HG03575 (cell line): Measurements from ENCODE around the gene MYOC.
"Not testable (repeated sequence)": the region's sequence is repeated elsewhere in the genome, so short reads cannot be mapped to it uniquely, and the experiment has no call there.

Source experiments
- ATAC-seq: cut with Tn5 transposase; IDR thresholded peaks from one replicate; pipeline ENCODE4 v1.9.1; 2021; ENCODE audit not compliant: unreplicated experiment, insufficient number of reproducible peaks, low FRiP score; ENCODE audit errors: extremely low read depth

The MYOC gene

DNA sequence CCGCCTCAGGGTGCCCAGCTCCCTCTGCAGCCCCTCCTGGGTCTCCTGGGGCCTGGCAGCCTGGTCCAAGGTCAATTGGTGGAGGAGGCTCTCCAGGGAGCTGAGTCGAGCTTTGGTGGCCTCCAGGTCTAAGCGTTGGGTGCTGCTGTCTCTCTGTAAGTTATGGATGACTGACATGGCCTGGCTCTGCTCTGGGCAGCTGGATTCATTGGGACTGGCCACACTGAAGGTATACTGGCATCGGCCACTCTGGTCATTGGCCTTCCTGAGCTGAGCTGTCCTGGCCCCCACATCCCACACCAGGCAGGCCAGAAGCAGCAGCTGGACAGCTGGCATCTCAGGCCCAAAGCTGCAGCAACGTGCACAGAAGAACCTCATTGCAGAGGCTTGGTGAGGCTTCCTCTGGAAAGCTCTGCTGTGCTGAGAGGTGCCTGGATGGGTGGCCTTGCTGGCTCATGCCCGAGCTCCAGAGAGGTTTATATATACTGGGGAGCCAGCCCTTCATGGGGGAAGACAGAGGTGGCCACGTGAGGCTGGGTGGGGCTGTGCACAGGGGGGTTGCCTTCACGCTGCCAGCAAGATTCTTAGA, at the start of gene MYOC:
Gene MYOC (minus strand): TSS at position 455 of the 589 bp plus-strand sequence. CDS start 77 bp downstream, at position 378.
- no peak for ATAC-seq

DNA sequence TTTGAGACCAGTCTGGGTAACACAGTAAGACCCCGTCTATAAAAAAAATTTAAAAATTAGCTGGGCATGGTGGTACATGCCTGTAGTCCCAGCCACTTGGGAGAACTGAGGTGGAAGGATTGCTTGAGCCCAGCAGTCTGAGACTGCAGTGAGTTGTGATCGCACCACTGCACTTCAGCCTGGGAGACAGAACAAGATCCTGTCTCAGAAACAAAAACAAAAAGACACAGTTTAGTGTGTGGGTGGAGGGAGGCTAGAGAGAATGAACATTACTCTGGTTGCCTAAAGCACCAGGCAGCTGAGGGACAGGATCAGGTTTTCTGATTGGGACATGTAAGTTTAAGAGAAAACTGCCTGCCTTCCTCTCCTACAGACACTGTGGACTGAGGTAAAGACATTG, 47.0 kb upstream of the MYOC start:
- ATAC-seq, result no peak

DNA sequence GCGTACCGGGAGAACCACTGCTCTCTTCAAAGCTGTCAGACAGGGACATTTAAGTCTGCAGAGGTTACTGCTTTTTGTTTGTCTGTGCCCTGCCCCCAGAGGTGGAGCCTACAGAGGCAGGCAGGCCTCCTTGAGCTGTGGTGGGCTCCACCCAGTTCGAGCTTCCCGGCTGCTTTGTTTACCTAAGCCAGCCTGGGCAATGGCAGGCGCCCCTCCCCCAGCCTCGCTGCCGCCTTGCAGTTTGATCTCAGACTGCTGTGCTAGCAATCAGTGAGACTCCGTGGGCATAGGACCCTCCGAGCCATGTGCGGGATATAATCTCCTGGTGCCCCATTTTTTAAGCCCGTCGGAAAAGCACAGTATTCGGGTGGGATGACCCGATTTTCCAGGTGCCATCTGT, 43.3 kb upstream of the MYOC start:
- ATAC-seq, result not testable (repeated sequence)

DNA sequence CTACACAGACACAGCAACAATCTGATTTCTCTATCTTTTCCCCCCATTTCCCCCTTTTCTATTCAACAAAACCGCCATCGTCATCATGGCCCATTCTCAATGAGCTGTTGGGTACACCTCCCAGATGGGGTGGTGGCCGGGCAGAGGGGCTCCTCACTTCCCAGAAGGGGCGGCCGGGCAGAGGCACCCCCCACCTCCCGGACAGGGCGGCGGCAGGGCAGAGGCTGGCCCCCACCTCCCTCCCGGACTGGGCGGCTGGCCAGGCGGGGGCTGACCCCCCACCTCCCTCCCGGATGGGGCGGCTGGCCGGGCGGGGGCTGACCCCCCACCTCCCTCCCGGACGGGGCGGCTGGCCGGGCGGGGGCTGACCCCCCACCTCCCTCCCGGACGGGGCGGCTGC, 41.1 kb upstream of the MYOC start:
- ATAC-seq, result not testable (repeated sequence)

DNA sequence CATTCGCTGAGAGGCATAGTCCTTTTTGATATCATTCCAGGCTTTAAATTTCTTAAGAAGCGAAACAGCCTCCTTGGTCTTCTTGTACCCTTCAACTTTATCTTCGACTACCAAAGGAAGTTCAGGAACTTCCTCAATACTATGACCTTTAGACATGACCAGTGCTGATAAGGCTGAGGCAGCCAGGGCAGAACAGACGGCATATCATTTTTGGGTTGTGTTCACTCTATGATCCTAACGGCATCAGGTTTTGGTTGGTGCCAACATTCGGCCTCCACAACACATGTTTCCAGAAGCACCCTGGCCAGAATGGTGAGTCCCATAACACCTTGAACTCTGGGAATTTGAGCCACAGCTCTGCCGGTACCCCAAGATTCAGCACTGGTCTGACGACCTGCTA, 31.4 kb upstream of the MYOC start:
- ATAC-seq, result no peak

GRCh38 chr1:171680339-171680738, 27.9 kb upstream of the MYOC start:
- ATAC-seq, result no peak

- no peak for ATAC-seq
Measured at GRCh38 chr1:171676823-171677222, 24.3 kb upstream of the MYOC start.

DNA sequence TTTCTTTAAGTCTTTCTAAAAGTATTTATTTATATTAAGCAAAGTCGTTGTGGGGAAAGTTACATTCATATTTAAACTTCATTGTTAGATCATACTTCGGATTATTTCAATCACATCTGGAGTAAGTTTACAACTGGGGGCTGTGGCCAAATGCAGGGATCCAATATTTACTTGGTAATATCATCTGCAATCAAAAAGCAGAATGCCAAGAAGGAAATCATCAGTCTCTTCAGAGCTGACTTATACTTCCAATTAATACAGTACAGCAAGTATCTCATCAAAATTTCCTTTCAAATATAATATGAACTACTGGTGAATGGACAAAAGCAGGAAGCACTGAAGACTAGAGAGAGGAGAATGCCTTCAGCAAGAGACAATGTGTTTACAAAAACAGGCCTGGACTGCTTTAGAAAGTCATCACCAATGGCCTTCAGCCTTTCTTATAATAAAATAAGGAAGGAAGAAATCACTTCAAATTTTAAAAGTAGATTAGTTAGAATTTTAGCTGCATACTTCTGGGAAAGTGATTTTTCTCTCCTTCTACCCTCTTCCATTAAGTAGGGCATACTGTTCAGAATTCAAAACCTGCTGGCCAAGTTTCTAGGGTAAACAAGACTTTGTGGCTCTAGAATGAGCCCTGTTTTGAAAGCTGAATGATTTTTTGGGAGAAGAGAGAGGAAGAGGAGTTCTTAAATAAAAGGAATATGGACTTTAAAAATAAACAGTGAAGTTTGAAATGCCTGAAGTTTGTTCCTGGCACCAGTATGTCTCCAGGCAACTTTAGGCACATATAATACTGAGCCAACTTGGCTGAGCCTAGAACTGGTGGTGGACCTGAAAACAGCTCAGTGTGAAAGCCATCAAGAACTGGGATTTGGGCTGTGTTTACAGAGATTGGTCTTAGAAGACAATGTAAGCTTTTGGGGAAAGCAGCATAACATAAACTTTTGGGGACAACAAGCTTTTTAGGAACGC, 22.2 kb upstream of the MYOC start:
- no peak for ATAC-seq

DNA sequence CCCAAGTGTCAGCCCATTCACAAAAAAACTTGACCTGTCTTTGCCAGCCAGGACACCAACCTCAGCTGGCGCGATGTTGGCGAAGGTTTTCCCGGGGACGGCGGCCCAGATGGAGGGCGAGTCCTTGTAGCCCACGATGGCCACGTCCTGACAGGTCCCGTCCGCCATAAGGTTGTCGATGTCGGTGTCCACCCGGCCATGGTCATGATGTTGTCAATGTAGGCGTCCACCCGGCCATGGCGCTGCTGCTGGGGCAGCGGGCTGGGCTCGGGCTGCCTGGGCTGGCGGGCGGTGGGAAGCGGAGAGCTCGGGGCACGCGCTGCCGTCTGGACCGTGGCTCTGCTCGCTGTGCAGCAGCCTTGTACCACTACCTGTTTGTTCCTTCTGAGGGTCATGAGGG, 18.3 kb upstream of the MYOC start:
- ATAC-seq, result no peak

GRCh38 chr1:171668372-171668771, 15.9 kb upstream of the MYOC start:
- no peak for ATAC-seq

- ATAC-seq, result no peak
Measured at GRCh38 chr1:171666114-171666769, 13.8 kb upstream of the MYOC start.

- ATAC-seq, result no peak
Measured at GRCh38 chr1:171664976-171665375, 12.5 kb upstream of the MYOC start.

GRCh38 chr1:171663854-171664575, 11.5 kb upstream of the MYOC start:
- ATAC-seq, result no peak

DNA sequence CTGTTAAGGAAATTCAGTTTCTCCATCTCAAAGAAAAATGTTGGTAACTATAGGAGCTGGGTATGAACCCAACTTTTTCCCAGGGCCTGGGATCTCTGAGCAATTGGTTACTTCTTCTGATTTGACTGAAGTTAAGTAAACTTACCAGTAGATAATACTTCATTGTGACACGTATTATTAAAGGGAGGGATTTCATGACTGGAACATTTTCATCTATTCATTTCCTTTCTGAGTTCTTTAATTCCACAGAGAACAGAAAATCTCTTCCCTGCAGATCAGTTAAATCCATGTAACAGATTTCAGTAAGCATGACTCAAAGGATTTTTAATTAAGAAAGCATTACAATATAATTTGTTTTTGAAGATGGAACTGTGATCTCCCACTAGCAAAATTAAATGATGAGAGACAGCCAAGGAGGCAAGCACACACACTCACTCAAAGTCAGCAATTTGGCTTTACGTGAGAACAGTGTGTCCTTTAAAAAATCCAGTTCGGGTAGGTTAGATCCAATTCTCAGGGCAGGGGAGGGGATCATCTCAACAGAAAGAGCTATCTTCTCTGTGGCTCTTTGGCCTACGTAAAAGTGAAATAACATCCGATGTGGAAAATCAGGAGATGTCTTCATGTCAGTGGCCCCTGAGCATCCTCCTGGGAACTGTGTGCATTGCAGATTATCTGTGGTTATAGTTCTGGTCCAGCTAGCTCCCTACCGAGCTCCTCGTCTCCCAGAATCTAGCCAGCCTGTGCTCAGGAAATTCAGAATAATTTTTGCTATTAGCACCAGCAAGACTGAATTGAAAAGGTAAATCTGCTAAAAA, 10.8 kb upstream of the MYOC start:
- no peak for ATAC-seq

- no peak for ATAC-seq
Measured at GRCh38 chr1:171661076-171661650, 8.7 kb upstream of the MYOC start.

DNA sequence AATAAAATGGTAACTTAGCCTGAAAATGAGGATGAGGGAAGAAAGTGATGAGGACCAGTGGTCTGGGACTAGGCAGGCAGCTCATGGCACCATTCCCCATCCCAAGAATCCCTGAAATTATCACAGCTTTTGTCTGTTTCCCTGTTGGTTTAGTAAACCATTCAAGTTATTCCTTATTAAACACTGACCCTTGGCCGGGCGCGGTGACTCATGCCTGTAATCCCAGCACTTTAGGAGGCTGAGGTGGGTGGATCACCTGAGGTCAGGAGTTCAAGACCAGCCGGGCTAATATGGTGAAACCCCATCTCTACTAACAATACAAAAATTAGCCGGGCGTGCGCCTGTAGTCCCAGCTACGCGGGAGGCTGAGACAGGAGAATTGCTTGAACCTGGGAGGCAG, 3.7 kb upstream of the MYOC start:
- not testable (repeated sequence) for ATAC-seq

DNA sequence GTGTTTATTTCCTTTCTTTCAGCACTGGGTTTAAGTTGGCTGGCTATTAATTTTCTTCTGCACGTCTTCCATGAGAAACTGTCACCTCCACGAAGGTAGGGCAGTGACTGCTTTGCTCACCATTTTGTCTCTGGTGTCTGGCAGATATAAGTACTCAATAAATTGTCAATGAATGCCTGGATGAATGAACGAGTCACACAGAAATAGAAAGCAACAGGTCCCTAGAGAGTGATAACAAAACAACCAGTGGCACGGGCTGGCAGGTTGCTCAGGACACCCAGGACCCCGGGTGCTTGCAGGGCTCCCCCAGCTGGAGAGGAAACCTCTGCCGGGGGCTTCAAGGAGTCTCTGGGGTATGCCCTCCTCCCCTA, 3.2 kb upstream of the MYOC start:
- no peak for ATAC-seq
